ENCODE data around the gene RNLS. TPM values are rescaled to one million over a fixed set of nuclear protein-coding genes. Genes with fewer than 3 reads are reported as not detected.

The RNLS gene
- total and polyA plus RNA-seq, 2 of the 8 experiments (the other 6 are each of a cell fraction or from before 2014, with no cell fraction given): 7.5 to 12.7 TPM

DNA sequence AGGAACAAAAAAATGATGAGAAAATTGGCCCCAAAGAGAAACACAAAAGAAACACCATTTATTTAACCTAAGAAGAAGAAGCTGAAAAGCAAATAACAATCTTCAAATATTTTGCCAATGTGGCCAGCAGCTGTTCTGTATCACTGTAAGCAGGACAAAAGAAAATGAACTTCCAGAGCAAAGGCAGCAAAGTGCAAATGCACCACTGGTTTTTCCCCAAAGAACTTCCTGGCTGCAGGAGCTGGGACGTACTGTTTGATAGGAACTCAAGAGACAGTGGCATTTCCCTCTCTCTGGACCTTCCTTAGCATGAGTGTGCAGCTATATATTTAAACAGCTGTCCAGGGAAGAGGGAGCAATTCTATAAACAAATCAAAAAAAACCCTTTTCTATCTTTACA is 60.4 kb downstream of the RNLS start:
- no peak overlapping the region for H3K27ac ChIP-seq (ENCODE audit: low read depth, low read length)
- CTCF ChIA-PET (ENCODE audit: partially characterized antibody): interaction anchor here (1.3 to 1.8 kb wide), 2 partner anchors 121 to 134 kb away, joined by 3 to 6 read pairs; no protein-coding TSS in a partner anchor
- WGBS, 2 experiments (ENCODE audit: extremely low coverage in 1 of 2, insufficient coverage in 1 of 2, insufficient read length in 1 of 2, insufficient replicate concordance in 2 of 2, low coverage in 1 of 2, low lambda C conversion rate in 2 of 2, missing lambda C conversion rate in 1 of 2): 75% methylated on average over 1 of the region's 1 CpG; no CpG with 5 or more reads in 1 of the 2 experiments

More for the DNA sequence above, 60.4 kb downstream of the RNLS start:
- no peak overlapping the region for H3K4me3 ChIP-seq (ENCODE audit: extremely low read depth in 1 of 4, insufficient read depth in 2 of 4, low read depth in 3 of 4, low read length in 4 of 4)
- H3K79me2 ChIP-seq (ENCODE audit: control insufficient read depth in 1 of 2, insufficient read depth in 2 of 2, low read length in 2 of 2): no peaks in the 10 kb centered on the region
- no peaks in the 10 kb centered on the region for H3K23me2 ChIP-seq (ENCODE audit: low read depth, low read length)
- no peaks in the 10 kb centered on the region for H3K9me3 ChIP-seq (ENCODE audit: insufficient read depth in 2 of 2, low read depth in 1 of 2, low read length in 1 of 2)
- no peak overlapping the region for H3K14ac ChIP-seq (ENCODE audit: insufficient read length)
- no peak for TF ChIP-seq RBBP5 (IDR thresholded peaks at IDR 0.05; ENCODE audit: borderline replicate concordance, low read depth, low read length)
- TF ChIP-seq ZNF274 (IDR thresholded peaks at IDR 0.05; ENCODE audit: borderline replicate concordance, extremely low read depth, low read length): no peak
- TF ChIP-seq EZH2 (IDR thresholded peaks at IDR 0.05; ENCODE audit: low read depth, low read length, severe bottlenecking): no peak
- TF ChIP-seq SP4 (IDR thresholded peaks at IDR 0.05; ENCODE audit: low read length): no peak
- TF ChIP-seq TCF12 (IDR thresholded peaks at IDR 0.05; ENCODE audit: low read depth, low read length): no peak
- TF ChIP-seq EGR1 (IDR thresholded peaks at IDR 0.05; ENCODE audit: borderline replicate concordance, low read depth, low read length): no peak
- no peak for TF ChIP-seq GTF2F1 (IDR thresholded peaks at IDR 0.05; ENCODE audit: borderline replicate concordance, low read depth, low read length)
- no peak for TF ChIP-seq RFX5 (IDR thresholded peaks at IDR 0.05; ENCODE audit: borderline replicate concordance, low read depth, low read length)
- no peak for TF ChIP-seq RXRA (IDR thresholded peaks at IDR 0.05; ENCODE audit: insufficient read depth, low read depth, low read length)
- no peak for TF ChIP-seq SP1 (IDR thresholded peaks at IDR 0.05; ENCODE audit: low read depth, low read length)
- no peak for TF ChIP-seq BCL11A (IDR thresholded peaks at IDR 0.05; ENCODE audit: low read depth in 2 of 2, low read length in 2 of 2)
- no peak for TF ChIP-seq TAF7 (optimal IDR thresholded peaks at IDR 0.05; ENCODE audit: borderline replicate concordance, low read depth, low read length)
- no peak for TF ChIP-seq YY1 (IDR thresholded peaks at IDR 0.05; ENCODE audit: low read depth, low read length)
- no peak overlapping the region for H3K18ac ChIP-seq (ENCODE audit: extremely low read depth, low read length)
- no peak overlapping the region for H3K9ac ChIP-seq (replicated peaks in 1 of 4; ENCODE audit: extremely low read depth in 1 of 4, low read depth in 3 of 4, low read length in 3 of 4)
- H3K56ac ChIP-seq (replicated peaks; ENCODE audit: insufficient read length, low read depth, low read length): no peak overlapping the region
- H2BK15ac ChIP-seq (ENCODE audit: low read length): no peak overlapping the region
- H3K36me3 ChIP-seq (ENCODE audit: control insufficient read depth in 2 of 4, insufficient read depth in 4 of 4, low read length in 3 of 4): no peaks in the 10 kb centered on the region
- H2BK12ac ChIP-seq (ENCODE audit: low read depth, low read length): no peak overlapping the region
- no peaks in the 10 kb centered on the region for H3K79me1 ChIP-seq (ENCODE audit: low read depth, low read length)
- no peak overlapping the region for H2AK5ac ChIP-seq (ENCODE audit: low read depth, low read length)
- no peak overlapping the region for H2AFZ ChIP-seq (ENCODE audit: low read length)
- no peaks in the 10 kb centered on the region for H4K20me1 ChIP-seq (replicated peaks in 1 of 2; ENCODE audit: control insufficient read depth in 1 of 2, insufficient read depth in 2 of 2, low read length in 2 of 2)
- H3K27me3 ChIP-seq (replicated peaks in 1 of 4; ENCODE audit: control insufficient read depth in 3 of 4, extremely low read depth in 1 of 4, insufficient read depth in 3 of 4, low read length in 3 of 4): no peaks in the 10 kb centered on the region
- FAIRE-seq (no peak), DNase-seq (ENCODE audit: low read depth in 1 of 2, low spot score in 2 of 2) (no peak)
- no peak overlapping the region for H4K91ac ChIP-seq (replicated peaks; ENCODE audit: insufficient read length, low read length)
- H3K4me1 ChIP-seq (replicated peaks in 1 of 4; ENCODE audit: control insufficient read depth in 3 of 4, insufficient read depth in 4 of 4, low read length in 3 of 4): peaks cover 0 to 3% (median 0%) of the 10 kb centered on the region in 4 experiments; a peak in 1 of 7 replicates
- no peak overlapping the region for H2BK5ac ChIP-seq (ENCODE audit: low read depth, low read length)
- no peak overlapping the region for H3K4ac ChIP-seq (replicated peaks; ENCODE audit: insufficient read length, low read depth, low read length)
- H4K5ac ChIP-seq (ENCODE audit: insufficient read length, low read depth, low read length): no peak overlapping the region
- no peak overlapping the region for H3K4me2 ChIP-seq (ENCODE audit: insufficient read depth in 1 of 2, low read depth in 2 of 2, low read length in 2 of 2)
- H2BK120ac ChIP-seq (replicated peaks; ENCODE audit: low read depth, low read length): no peak overlapping the region
- POLR2A ChIA-PET (ENCODE audit: partially characterized antibody): no interaction called here
- H2BK20ac ChIP-seq (ENCODE audit: low read length): no peak overlapping the region
- H4K8ac ChIP-seq (ENCODE audit: extremely low read depth, insufficient read depth, low read length): no peak overlapping the region
- H3K23ac ChIP-seq (ENCODE audit: insufficient read length): no peak overlapping the region
